BJ (cell line): ENCODE results near the gene SPATA3. TPM values are rescaled to one million over a fixed set of nuclear protein-coding genes. Genes with fewer than 3 reads are reported as not detected.

ENCODE experiments used
- CTCF ChIA-PET: fragments of 350-600 bp; formaldehyde crosslinking; extraction: SDS; loops from one replicate; lab custom pipeline; 2021; ENCODE audit warnings: antibody characterized with exemption, inconsistent platforms; lab: Yijun Ruan, JAX
- POLR2A ChIA-PET: fragments of 300-600 bp; sonication (Branson Sonifier 250); formaldehyde crosslinking; extraction: SDS; loops from one replicate; lab custom pipeline; 2021; ENCODE audit warnings: antibody characterized with exemption; lab: Charles Lee
- DNase-seq: peaks from one replicate; pipeline ENCODE4 v3.0.0-alpha.2; 2011; ENCODE audit warnings: low read depth
- H3K27me3 ChIP-seq: 2 replicates; pipeline ENCODE4 v1.6.0; 2011; ENCODE audit warnings: low read length; ENCODE audit not compliant: control insufficient read depth, insufficient read depth
- H3K36me3 ChIP-seq: 2 replicates; pipeline ENCODE4 v1.5.1; 2011; ENCODE audit warnings: low read length; ENCODE audit not compliant: control insufficient read depth, insufficient read depth
- H3K4me3 ChIP-seq: 2 replicates; pipeline ENCODE4 v1.5.1; 2011; ENCODE audit warnings: low read depth, mild to moderate bottlenecking, control low read depth, low read length
- polyA plus RNA-seq: library from polyadenylated mRNA; depleted of rRNA; stranded (reverse); fragments of >200 nt; gene quantifications from 2 replicates; pipeline ENCODE4 v1.2.3, GENCODE V29; 2011; rRNA removed
- TF ChIP-seq, protein P1 (sequence below): IDR thresholded peaks from 2 replicates; pipeline ENCODE4 v1.5.1; 2011; ENCODE audit warnings: low read depth, mild to moderate bottlenecking, control low read depth, inconsistent platforms, low read length, moderate library complexity; ENCODE audit not compliant: insufficient read depth

Gene SPATA3
- polyA plus RNA-seq, 1 experiment = not detected

DNA sequence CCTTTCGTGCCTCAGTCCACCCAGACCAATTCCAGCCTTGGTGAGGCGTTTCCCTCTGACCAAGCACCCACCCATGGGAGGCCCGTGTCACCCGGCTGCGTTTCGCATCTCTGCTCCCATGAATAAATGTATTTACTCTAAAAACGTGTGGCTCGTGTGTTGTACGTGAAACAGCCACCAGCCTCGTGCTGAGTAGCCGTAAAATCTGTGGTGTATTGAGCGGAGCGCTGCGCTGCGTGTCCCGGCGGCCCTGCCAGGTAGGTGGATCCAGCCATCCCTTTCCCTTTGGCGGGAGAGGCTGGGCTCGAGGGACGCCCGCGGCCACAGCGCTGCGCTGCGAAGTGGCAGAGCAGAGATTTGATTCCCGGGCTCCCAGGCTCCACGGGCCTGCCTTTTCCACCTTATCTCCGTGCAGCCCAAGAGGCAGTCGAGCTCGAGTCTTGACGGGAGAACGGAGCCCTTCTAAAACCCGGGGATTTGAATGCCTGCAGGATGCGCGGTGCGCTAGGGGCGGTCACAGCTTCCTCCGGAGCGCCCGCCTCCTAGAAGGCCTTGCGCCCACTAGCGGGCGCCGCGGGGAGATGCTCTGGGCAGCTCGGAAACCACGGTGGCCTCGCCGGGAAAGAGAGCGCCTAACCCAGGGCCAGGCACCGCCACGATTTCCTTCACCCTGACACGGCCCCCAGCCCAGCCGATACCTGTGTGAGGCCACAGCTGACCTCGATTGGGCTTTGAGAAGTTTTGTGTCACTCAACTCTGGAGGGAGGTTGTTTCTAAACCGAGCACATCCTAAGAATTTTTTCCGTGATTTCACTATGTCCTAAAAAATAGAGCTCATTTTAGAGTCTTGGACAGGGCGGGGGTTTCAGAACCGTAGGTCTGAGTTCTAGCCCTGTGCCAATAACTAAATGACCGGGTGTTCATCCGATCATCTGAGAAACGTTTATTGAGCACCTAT is 56.9 kb downstream of the SPATA3 start:
- TF ChIP-seq, protein P1, sequence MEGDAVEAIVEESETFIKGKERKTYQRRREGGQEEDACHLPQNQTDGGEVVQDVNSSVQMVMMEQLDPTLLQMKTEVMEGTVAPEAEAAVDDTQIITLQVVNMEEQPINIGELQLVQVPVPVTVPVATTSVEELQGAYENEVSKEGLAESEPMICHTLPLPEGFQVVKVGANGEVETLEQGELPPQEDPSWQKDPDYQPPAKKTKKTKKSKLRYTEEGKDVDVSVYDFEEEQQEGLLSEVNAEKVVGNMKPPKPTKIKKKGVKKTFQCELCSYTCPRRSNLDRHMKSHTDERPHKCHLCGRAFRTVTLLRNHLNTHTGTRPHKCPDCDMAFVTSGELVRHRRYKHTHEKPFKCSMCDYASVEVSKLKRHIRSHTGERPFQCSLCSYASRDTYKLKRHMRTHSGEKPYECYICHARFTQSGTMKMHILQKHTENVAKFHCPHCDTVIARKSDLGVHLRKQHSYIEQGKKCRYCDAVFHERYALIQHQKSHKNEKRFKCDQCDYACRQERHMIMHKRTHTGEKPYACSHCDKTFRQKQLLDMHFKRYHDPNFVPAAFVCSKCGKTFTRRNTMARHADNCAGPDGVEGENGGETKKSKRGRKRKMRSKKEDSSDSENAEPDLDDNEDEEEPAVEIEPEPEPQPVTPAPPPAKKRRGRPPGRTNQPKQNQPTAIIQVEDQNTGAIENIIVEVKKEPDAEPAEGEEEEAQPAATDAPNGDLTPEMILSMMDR = peak; percentile 96
- POLR2A ChIA-PET = no interaction called here
- Histone ChIP-seq H3K27me3 (peaks cover 4% of the 10 kb centered on the region), H3K4me3 (peak overlapping the region; percentile 57), H3K36me3 (no peaks in the 10 kb centered on the region)
- CTCF ChIA-PET = interaction anchor here (0.6 to 2.1 kb wide), 21 partner anchors 8 to 236 kb away, joined by 3 to 14 read pairs (median 4); partner anchors contain the start of gene C2orf72
- no peak for DNase-seq

DNA sequence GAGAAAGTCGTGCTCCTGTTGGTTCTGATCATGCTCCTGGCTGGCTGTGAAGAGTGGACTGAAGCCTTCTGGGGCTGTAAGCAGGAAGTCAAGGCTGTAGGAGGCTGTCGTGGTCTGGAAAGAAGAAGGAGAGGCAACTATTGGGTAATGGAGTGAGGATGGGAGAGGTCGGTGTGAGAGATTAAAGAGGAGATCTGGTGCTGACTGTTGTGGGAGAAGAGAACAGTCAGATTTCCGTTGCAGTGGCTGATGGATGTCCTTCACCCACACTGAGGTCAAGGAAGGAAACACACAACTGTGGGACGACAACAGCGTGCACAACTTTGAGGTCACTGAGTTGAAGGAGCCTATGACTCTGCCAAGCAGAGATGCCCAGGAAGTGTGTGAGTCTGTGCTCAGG is 57.9 kb downstream of the SPATA3 start:
- ChIA-PET POLR2A (no interaction called here), CTCF (interaction anchor here (0.8 to 2.1 kb wide), 7 partner anchors 9 to 235 kb away, joined by 3 to 8 read pairs (median 5); no protein-coding TSS in a partner anchor)
- no peaks in the 10 kb centered on the region for H3K36me3 ChIP-seq
- DNase-seq = no peak
- TF ChIP-seq, protein P1 = no peak
- no peaks in the 10 kb centered on the region; the same call in none of the 2 replicates for H3K27me3 ChIP-seq
- no peak overlapping the region for H3K4me3 ChIP-seq

DNA sequence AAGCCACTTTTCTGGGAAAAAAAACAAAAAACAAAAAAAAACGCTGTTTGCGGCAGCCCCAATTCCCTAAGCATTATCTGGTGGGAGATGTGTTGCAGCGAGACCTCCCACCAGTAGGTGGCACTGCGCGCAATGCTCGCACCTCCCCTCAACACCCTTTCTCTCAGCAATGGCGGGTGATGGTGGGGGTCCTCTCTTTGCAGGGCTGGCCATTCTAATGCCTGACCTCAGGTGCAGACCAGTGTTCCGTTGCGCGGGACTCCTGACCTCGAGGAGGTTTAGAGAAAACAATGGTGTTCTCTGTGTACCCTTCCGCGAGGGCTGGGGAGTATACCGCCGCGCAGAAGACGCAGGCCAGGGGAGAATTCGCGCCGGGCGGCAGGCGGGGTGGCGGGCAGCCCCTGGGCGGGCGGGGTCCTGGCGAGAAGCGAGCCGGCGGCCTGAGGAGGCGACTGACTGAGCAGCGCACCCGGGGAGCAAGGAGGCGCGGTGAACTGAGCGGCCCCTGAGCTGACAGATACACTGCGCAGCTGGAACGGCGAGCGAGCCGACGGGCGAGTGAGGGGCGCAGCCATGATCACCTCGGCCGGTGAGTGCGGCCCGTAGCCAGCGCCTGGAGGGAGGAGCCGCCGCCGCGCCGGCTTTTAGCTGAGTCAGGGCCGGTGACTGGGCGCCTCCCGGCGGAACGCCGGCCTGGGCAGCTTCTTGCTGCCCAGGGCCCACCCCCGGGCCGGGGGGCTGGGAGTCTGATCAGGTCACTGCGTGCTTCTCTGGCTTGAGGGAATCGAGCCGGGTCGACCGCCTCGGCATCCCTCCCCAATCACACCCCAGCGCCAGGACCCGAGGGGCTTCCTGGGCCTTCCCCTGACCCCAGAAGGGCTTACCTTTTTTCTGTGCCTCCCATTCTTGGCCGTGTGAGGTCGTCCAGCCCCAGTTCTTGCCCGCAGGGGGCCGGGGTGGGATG is 60.8 kb downstream of the SPATA3 start, which contains the start of gene PSMD1:
Gene PSMD1 (plus strand): TSS at position 415 of the 964 bp plus-strand sequence. CDS start 159 bp downstream, at position 574.
- ChIA-PET POLR2A (no interaction called here), CTCF (interaction anchor here (0.6 to 1.8 kb wide), 4 partner anchors 11 to 150 kb away, joined by 3 to 7 read pairs (median 4); no protein-coding TSS in a partner anchor)
- TF ChIP-seq, protein P1 = peak; percentile 98
- Histone ChIP-seq H3K4me3 (peak within 1 kb of the TSS; percentile 98), H3K27me3 (no peaks in the 10 kb centered on the region), H3K36me3 (peaks cover 2% of the 10 kb centered on the region; the same call in 1 of the 2 replicates)
- DNase-seq = peak; percentile 56

DNA sequence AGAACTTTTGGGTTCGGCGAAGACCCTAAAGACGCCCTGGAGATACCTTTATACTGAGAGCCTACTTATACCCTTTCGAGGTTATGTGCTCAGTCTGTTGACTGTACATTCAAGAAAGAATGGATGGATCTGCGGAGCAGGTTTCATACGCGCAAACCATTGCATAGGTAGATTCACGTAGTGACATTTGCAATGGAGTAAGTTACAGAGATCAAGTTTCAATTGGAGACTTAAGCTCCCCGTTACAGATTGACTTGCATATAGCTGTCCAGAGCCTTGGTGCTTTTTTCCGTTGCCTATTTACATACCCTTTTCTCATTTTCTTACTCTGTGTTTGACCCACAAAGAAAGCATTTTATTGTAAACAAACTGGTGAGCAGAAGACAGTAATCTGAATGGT is 61.7 kb downstream of the SPATA3 start:
- TF ChIP-seq, protein P1 = no peak
- H3K36me3 ChIP-seq = peaks cover 2% of the 10 kb centered on the region; the same call in 1 of the 2 replicates
- DNase-seq = no peak
- ChIA-PET POLR2A (no interaction called here), CTCF (interaction anchor here (0.6 to 1.8 kb wide), 3 partner anchors 10 to 151 kb away, joined by 3 to 7 read pairs (median 4); no protein-coding TSS in a partner anchor)
- H3K4me3 ChIP-seq = peak overlapping the region; percentile 98
- H3K27me3 ChIP-seq = no peaks in the 10 kb centered on the region

Other genes starting within 250 kb of the SPATA3 start
- gene ITM2C, start 131.2 kb upstream of the SPATA3 start, polyA plus RNA-seq = 524 and 885 TPM in 2 replicates
- gene GPR55, start 70.9 kb upstream of the SPATA3 start, polyA plus RNA-seq = not detected in 2 replicates
- 0.11 and 0.17 TPM in 2 replicates for gene C2orf72, start 41.4 kb downstream of the SPATA3 start, polyA plus RNA-seq
- 153 and 206 TPM in 2 replicates for gene PSMD1, start 60.7 kb downstream of the SPATA3 start, polyA plus RNA-seq
- 0.92 and 1.8 TPM in 2 replicates for gene HTR2B, start 128.9 kb downstream of the SPATA3 start, polyA plus RNA-seq
- gene ARMC9, start 202.5 kb downstream of the SPATA3 start, polyA plus RNA-seq = 66.4 and 83.1 TPM in 2 replicates